AG09309 (cell line): Measurements from ENCODE around the gene CDK5RAP2.
A peak's percentile ranks its signal among the peaks of the same experiment; 100 is the strongest.

ENCODE experiments used
- DNase-seq: peaks from one replicate; pipeline ENCODE4 v3.0.0-alpha.2; 2010; ENCODE audit warnings: low read depth
- H3K4me3 ChIP-seq: 2 replicates; pipeline ENCODE4 v1.5.1; 2011; ENCODE audit warnings: mild to moderate bottlenecking, low read depth, low read length, moderate library complexity; ENCODE audit not compliant: control insufficient read depth
- TF ChIP-seq, protein P1 (sequence below): IDR thresholded peaks from 2 replicates; pipeline ENCODE4 v1.5.1; 2011; ENCODE audit warnings: mild to moderate bottlenecking, low read depth, low read length, inconsistent platforms; ENCODE audit not compliant: insufficient read depth, control insufficient read depth; ENCODE audit errors: missing control alignments

Gene CDK5RAP2

DNA sequence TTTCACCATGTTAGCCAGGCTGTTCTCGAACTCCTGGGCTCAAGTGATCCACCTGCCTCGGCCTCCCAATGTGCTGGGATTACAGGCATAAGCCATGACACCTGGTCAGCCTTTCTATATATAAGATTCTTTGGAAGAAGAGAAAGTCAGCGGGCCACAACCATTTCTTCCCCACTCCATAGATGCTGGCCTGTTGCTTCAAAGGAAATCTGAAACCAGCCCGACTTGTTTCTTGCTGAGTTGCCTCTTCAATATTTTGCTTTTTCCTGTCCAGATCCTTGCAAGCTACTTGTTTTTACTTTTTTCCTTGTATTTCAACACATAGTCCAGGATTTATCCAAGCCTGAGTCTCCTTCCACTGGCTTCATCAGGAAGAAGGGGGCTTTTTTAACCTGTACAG is 219.5 kb downstream of the CDK5RAP2 start:
- TF ChIP-seq, protein P1, sequence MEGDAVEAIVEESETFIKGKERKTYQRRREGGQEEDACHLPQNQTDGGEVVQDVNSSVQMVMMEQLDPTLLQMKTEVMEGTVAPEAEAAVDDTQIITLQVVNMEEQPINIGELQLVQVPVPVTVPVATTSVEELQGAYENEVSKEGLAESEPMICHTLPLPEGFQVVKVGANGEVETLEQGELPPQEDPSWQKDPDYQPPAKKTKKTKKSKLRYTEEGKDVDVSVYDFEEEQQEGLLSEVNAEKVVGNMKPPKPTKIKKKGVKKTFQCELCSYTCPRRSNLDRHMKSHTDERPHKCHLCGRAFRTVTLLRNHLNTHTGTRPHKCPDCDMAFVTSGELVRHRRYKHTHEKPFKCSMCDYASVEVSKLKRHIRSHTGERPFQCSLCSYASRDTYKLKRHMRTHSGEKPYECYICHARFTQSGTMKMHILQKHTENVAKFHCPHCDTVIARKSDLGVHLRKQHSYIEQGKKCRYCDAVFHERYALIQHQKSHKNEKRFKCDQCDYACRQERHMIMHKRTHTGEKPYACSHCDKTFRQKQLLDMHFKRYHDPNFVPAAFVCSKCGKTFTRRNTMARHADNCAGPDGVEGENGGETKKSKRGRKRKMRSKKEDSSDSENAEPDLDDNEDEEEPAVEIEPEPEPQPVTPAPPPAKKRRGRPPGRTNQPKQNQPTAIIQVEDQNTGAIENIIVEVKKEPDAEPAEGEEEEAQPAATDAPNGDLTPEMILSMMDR: no peak

GRCh38 chr9:120360046-120360445 is 219.9 kb downstream of the CDK5RAP2 start:
- TF ChIP-seq, protein P1: no peak
- no peak overlapping the region for H3K4me3 ChIP-seq
- no peak for DNase-seq

More for the DNA sequence above, 219.5 kb downstream of the CDK5RAP2 start:
- H3K4me3 ChIP-seq: no peak overlapping the region
- DNase-seq: no peak

GRCh38 chr9:120358877-120359276 is 221.1 kb downstream of the CDK5RAP2 start:
- no peak for DNase-seq
- TF ChIP-seq, protein P1: no peak
- H3K4me3 ChIP-seq: no peak overlapping the region

DNA sequence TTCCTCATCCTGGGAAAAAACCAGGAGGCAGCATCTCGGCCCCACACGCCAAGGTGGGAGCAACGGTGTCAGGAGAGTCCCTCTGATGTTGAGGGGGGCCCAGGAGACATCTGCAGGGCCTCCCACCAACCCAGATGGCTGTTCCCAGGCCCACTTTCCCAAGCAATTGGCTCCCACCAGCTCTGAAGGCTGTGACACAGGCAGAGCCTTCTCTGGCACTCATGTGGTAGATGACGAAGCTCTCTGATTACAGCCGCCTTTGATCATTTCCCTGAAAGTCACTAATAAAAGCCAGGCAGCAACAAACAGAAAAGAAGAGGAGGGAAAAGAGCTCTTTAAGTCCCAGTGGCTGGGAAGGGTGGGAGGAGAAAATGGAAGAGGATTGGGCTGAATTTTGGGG is 226.5 kb downstream of the CDK5RAP2 start:
- TF ChIP-seq, protein P1: no peak
- H3K4me3 ChIP-seq: no peak overlapping the region
- DNase-seq: peak; percentile 49

GRCh38 chr9:120351106-120351505 is 228.9 kb downstream of the CDK5RAP2 start:
- no peak for DNase-seq
- no peak overlapping the region for H3K4me3 ChIP-seq
- TF ChIP-seq, protein P1: no peak

DNA sequence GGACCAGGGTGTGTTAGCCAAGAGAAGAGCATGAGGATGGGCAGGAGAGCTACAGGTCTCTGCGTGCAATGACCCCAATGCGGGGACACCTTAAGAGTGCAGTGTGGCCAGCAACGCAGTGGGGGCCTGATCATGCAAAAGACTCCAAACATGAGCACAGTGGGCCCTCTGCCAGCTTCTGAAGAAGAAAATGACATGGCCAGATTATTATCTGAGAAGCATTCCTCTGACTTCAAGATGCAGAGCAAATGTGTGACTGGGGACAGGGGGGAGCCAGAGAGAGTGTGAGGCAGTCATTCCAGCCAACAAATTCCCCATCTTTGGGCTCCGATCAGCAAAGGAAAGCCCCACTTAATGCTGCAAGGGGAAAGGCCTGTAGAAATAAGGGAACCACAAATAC is 229.4 kb downstream of the CDK5RAP2 start:
- TF ChIP-seq, protein P1: no peak
- DNase-seq: no peak
- no peak overlapping the region for H3K4me3 ChIP-seq

- TF ChIP-seq, protein P1: peak; percentile 82
- no peak for DNase-seq
- no peak overlapping the region for H3K4me3 ChIP-seq
Observed at GRCh38 chr9:120348951-120349429, 231.0 kb downstream of the CDK5RAP2 start.
